SJCRH30 (cell line): Measurements from ENCODE around the gene FCMR. TPM values are rescaled to one million over a fixed set of nuclear protein-coding genes. Genes with fewer than 3 reads are reported as not detected.

Experiments
- DNase-seq, 2 experiments: peaks; one replicate each; pipeline ENCODE4 v3.0.0-alpha.2; 2015 to 2020
- H3K27ac ChIP-seq: fragments of 250-450 bp; sonication (Bioruptor Pico); 2 replicates; pipeline ENCODE4 v1.5.1; 2020; ENCODE audit warnings: mild to moderate bottlenecking, moderate library complexity
- H3K27me3 ChIP-seq: fragments of 250-450 bp; sonication (Bioruptor Pico); 2 replicates; pipeline ENCODE4 v1.5.1; 2020; ENCODE audit warnings: mild to moderate bottlenecking, moderate library complexity
- H3K36me3 ChIP-seq: fragments of 250-450 bp; sonication (Bioruptor Pico); 2 replicates; pipeline ENCODE4 v1.5.1; 2020; ENCODE audit warnings: mild to moderate bottlenecking, moderate library complexity
- H3K4me1 ChIP-seq: fragments of 250-450 bp; sonication (Bioruptor Pico); 2 replicates; pipeline ENCODE4 v1.5.1; 2020; ENCODE audit warnings: mild to moderate bottlenecking, moderate library complexity
- H3K4me3 ChIP-seq: fragments of 250-450 bp; sonication (Bioruptor Pico); 2 replicates; pipeline ENCODE4 v1.5.1; 2020; ENCODE audit warnings: mild to moderate bottlenecking, moderate library complexity
- H3K9me3 ChIP-seq: fragments of 250-450 bp; sonication (Bioruptor Pico); replicated peaks from 2 replicates; pipeline ENCODE4 v1.5.1; 2020; ENCODE audit warnings: mild to moderate bottlenecking, moderate library complexity
- total RNA-seq: library from RNA; depleted of rRNA; stranded (reverse); fragments of >200 nt; shearing (Covaris generic); gene quantifications from 2 replicates; pipeline ENCODE4 v1.2.3, GENCODE V29; 2014

FCMR gene
- total RNA-seq, 1 experiment from 2014 or later, result not detected

DNA sequence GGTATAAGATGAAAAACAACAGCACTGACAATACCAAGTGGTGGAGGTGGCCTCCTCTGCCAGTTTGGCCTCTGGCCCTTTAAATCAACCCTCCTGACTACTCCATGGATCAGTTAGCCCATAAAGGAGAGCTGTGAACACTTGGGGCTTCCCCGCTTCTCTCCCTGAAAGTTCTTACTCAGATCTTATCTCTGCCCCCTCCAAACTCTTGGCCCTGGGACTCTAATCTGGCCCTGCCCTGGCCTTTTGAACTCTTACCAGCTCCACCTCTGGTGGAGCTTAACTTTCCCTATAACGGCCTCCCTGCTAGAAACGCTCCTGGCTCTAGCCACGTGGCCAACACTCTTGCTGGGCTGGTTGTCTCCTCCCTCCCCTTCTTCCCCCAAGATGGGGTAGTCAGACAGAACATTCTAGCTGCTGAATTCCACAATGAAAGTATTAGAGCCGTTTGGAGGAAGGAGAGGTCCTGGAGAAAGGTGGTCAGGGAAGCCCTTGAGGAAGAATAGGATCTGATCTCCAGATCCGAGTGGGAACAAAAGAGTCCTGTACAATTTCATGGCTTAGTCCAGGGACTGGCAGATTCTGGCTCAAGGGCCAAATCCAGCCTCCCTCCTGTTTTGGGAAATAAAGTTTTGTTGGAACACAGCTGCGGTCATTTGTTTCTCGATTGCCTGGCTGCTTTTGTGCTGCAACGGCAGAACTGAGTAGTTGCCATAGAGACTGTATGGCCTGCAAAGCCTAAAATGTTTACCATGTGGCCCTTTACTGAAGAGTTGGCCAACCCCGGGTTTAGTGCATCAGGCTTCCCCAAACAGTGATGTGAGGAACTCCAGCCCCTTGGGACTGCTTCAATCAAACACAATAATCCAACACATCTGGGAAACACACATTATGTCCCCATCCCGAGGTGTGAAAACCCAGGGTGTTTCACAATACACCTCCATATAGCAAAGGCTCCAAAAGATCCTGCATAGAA, 34.0 kb upstream of the FCMR start:
- Histone ChIP-seq H3K27me3 (peaks cover 3% of the 10 kb centered on the region), H3K4me1 (no peaks in the 10 kb centered on the region; the same call in 1 of the 2 replicates), H3K9me3 (no peaks in the 10 kb centered on the region), H3K27ac (no peak overlapping the region), H3K36me3 (no peaks in the 10 kb centered on the region), H3K4me3 (no peak overlapping the region)
- no peak for DNase-seq

DNA sequence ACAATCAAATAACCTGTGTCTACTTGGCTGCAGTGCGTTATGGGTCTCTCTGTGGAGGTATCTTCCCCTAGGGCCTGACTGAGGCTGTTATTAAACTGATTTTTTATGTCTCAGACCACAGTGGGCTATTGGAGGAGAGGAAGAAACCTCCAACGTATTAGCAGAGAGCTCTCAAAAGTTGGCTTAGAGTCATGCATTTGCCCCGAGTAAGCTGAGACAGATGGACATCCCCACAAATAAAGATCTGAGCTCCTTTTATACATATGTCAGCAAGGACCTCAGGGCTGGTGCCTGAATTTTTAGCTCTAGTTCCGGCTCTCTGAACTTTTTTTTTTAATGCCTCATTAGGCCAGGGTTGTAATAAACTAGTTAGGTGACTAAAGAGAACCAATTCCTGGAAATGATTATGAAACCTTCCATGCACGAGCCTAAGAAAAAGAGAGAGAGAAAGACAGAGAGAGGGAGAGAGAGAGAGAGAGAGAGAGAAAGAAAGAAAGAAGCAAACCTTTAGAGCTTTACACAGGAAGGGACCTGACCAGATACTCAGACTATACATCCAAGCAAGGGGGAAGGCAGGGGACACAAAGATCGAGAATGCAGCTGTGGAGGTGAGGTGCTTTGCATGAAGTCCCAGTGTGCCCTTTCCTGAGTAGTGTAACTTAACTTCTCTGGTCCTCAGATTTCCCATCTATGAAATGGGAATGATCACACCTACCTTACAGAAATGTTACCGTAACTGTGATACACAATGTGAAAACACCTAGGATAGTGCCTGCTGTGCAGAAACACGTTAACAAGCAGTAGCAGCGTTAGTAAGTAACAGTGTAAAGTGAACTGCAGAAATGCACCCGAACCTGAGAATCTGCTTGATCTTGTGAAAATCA, 33.0 kb upstream of the FCMR start:
- H3K4me1 ChIP-seq, result no peaks in the 10 kb centered on the region; the same call in 1 of the 2 replicates
- peaks cover 2% of the 10 kb centered on the region; the same call in 1 of the 2 replicates for H3K9me3 ChIP-seq
- H3K27ac ChIP-seq, result no peak overlapping the region
- H3K36me3 ChIP-seq, result no peaks in the 10 kb centered on the region
- no peak overlapping the region for H3K4me3 ChIP-seq
- no peaks in the 10 kb centered on the region for H3K27me3 ChIP-seq
- no peak for DNase-seq

DNA sequence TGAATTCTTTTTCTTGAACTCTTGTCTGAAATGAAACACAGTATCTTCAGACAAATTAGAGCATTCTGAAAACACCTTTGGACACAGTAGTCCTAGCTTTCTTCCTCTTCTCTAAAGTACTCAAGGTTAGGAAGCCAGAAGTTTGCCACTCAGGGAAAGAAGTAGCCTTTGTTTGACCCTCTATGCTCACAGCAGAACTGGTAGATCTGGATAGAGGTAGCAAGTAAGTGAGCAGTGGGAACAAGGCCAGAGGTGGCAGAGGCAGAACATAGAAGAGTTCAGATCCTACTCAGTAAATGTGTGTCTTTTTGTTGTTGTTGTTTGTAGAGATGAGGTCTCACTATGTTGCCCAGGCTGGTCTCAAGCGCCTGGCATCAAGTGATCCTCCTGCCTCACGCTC, 31.9 kb upstream of the FCMR start:
- Histone ChIP-seq H3K4me3 (no peak overlapping the region), H3K4me1 (no peaks in the 10 kb centered on the region; the same call in 1 of the 2 replicates), H3K9me3 (peaks cover 5% of the 10 kb centered on the region; the same call in 1 of the 2 replicates), H3K36me3 (no peaks in the 10 kb centered on the region), H3K27me3 (no peaks in the 10 kb centered on the region), H3K27ac (no peak overlapping the region)
- DNase-seq, result no peak

DNA sequence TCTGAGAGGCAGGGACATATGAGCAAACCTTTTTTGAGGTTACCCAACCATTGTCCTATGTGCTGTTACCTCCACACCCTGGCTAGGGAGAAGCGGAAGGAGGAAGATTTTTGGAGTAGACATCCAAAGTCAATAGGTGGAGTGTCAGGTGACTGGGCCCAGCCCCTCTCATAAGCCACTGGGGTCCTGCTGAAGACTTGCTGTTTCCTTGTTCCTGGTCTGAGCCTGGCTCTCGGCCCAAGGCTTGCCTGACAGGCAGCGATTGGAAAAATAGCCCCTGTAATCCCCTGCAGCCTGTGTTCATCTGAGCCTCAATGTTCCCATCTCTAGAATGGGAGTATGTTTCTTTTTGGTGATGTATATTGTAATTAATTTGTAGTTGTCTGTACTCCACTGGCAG, 31.4 kb upstream of the FCMR start:
- H3K27me3 ChIP-seq, result no peaks in the 10 kb centered on the region
- DNase-seq, result no peak
- H3K36me3 ChIP-seq, result no peaks in the 10 kb centered on the region
- no peak overlapping the region for H3K4me3 ChIP-seq
- H3K9me3 ChIP-seq, result peaks cover 5% of the 10 kb centered on the region; the same call in 1 of the 2 replicates
- no peaks in the 10 kb centered on the region; the same call in 1 of the 2 replicates for H3K4me1 ChIP-seq
- no peak overlapping the region for H3K27ac ChIP-seq

DNA sequence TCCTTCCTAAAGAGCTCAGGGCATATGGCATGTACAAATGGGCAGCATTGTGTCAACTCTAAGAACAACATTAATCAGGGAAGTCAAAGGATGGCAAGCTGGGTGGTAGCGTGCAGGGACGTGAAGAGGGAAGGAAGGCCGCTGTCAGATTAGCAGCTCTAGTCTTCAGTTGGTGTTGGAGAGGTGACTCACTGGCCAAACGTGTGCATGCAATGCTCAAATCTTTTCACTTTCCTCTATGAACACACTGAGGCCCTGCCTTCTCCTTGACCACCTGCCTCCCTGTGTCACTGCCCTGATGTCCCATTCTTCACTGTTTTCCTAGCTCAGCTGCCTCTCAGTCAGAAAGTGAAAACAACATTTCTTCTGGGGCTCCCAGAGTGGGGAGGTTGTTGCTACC, 30.4 kb upstream of the FCMR start:
- no peaks in the 10 kb centered on the region; the same call in 1 of the 2 replicates for H3K4me1 ChIP-seq
- H3K27ac ChIP-seq, result no peak overlapping the region
- DNase-seq, result peak; percentile 39 to 51
- no peak overlapping the region for H3K4me3 ChIP-seq
- peaks cover 5% of the 10 kb centered on the region; the same call in 1 of the 2 replicates for H3K9me3 ChIP-seq
- H3K36me3 ChIP-seq, result no peaks in the 10 kb centered on the region
- H3K27me3 ChIP-seq, result no peaks in the 10 kb centered on the region

GRCh38 chr1:206951318-206952100, 29.8 kb upstream of the FCMR start:
- peaks cover 5% of the 10 kb centered on the region; the same call in 1 of the 2 replicates for H3K9me3 ChIP-seq

GRCh38 chr1:206949641-206950040, 27.9 kb upstream of the FCMR start:
- Histone ChIP-seq H3K36me3 (no peaks in the 10 kb centered on the region), H3K4me1 (no peaks in the 10 kb centered on the region; the same call in 1 of the 2 replicates), H3K4me3 (no peak overlapping the region), H3K27me3 (0 out of 2 replicates have a peak, but pooled peaks cover 10% of the 10 kb centered on the region), H3K9me3 (peaks cover 5% of the 10 kb centered on the region; the same call in 1 of the 2 replicates), H3K27ac (no peak overlapping the region)
- no peak for DNase-seq

More at GRCh38 chr1:206951318-206952100, 29.8 kb upstream of the FCMR start:
- DNase-seq, result no peak
- Histone ChIP-seq H3K4me1 (no peaks in the 10 kb centered on the region; the same call in 1 of the 2 replicates), H3K27me3 (0 out of 2 replicates have a peak, but pooled peaks cover 6% of the 10 kb centered on the region), H3K27ac (no peak overlapping the region), H3K36me3 (no peaks in the 10 kb centered on the region), H3K4me3 (no peak overlapping the region)

DNA sequence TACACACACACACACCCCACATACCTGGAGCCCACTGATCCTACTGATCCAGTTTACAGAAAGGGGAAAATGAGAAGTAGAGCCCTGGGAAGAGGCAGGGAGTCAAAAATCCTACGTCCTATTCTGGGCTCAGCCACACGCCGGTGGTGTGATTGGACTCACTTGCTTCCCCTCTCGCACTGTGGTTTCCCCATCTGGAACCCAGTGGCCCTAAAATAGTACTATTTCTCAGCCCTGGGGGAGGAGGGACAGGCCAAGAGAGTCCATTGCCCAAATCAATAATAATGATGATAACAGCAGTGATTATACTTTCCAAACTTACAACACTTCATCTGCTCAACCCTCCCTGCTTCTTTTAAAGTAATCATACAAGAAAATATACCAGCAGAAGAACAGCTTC, 27.5 kb upstream of the FCMR start:
- H3K4me1 ChIP-seq, result no peaks in the 10 kb centered on the region; the same call in 1 of the 2 replicates
- no peak for DNase-seq
- peaks cover 5% of the 10 kb centered on the region; the same call in 1 of the 2 replicates for H3K9me3 ChIP-seq

GRCh38 chr1:206947255-206947654, 25.5 kb upstream of the FCMR start:
- Histone ChIP-seq H3K4me1 (no peaks in the 10 kb centered on the region; the same call in 1 of the 2 replicates), H3K9me3 (peaks cover 5% of the 10 kb centered on the region; the same call in 1 of the 2 replicates), H3K4me3 (no peak overlapping the region), H3K27ac (no peak overlapping the region), H3K27me3 (peaks cover 14% of the 10 kb centered on the region; the same call in 1 of the 2 replicates), H3K36me3 (no peaks in the 10 kb centered on the region)
- no peak for DNase-seq

More for the DNA sequence above, 27.5 kb upstream of the FCMR start:
- H3K27me3 ChIP-seq, result 0 out of 2 replicates have a peak, but pooled peaks cover 10% of the 10 kb centered on the region
- H3K27ac ChIP-seq, result no peak overlapping the region
- no peaks in the 10 kb centered on the region for H3K36me3 ChIP-seq
- H3K4me3 ChIP-seq, result no peak overlapping the region

DNA sequence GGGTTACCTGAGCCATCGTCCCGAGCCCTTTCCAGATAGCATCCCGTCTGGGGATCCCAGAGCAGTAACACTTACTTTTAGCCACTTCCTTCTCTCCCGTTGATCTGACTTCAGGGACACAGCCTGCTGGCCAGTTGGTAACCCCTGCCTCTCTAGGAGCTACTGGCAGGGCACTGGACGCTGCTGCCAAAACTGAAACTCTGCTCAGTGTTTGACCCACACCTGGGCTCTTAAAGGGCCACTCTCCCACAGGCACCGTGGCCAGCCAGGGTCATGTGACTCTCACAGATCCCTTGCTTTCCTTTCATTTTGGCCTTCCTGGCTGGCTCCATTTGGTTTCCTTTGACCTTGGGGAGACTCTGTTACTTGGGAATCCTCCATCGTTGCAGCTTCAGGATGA, 24.5 kb upstream of the FCMR start, which contains the start of gene PIGR:
PIGR (minus strand) TSS at position 206 of the 400 bp plus-strand sequence. CDS start 5,935 bp downstream, outside the sequence.
- Histone ChIP-seq H3K27ac (no peak within 1 kb of the TSS), H3K36me3 (no peaks in the 10 kb centered on the region), H3K9me3 (peaks cover 5% of the 10 kb centered on the region; the same call in 1 of the 2 replicates), H3K27me3 (peaks cover 14% of the 10 kb centered on the region; the same call in 1 of the 2 replicates), H3K4me1 (no peaks in the 10 kb centered on the region), H3K4me3 (no peak within 1 kb of the TSS)
- DNase-seq, result no peak

DNA sequence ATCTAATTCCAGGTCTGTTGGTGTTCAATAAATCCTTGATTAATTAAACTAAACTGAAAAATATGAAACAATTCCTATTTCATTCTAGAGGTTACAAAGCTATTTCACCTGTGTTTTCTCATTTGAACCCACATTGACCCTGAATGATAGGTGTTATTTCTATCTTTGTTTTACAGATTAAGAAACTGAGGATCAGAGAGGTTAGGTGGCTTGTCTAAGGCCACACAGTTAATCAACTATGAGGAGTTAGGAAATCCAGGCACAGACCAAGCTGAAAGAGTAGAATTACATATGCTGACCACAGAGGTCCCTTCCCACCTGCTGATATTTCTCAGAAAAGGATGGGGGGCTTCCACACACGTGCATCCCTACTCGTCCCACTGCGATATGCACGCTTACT, 24.0 kb upstream of the FCMR start:
- Histone ChIP-seq H3K9me3 (peaks cover 5% of the 10 kb centered on the region; the same call in 1 of the 2 replicates), H3K27ac (no peak overlapping the region), H3K27me3 (peaks cover 14% of the 10 kb centered on the region; the same call in 1 of the 2 replicates), H3K36me3 (no peaks in the 10 kb centered on the region), H3K4me3 (no peak overlapping the region), H3K4me1 (no peaks in the 10 kb centered on the region)
- no peak for DNase-seq

- no peak for DNase-seq
- H3K27ac ChIP-seq, result no peak overlapping the region
- no peaks in the 10 kb centered on the region for H3K4me1 ChIP-seq
- no peaks in the 10 kb centered on the region for H3K36me3 ChIP-seq
- peaks cover 2% of the 10 kb centered on the region; the same call in 1 of the 2 replicates for H3K9me3 ChIP-seq
- H3K4me3 ChIP-seq, result no peak overlapping the region
- H3K27me3 ChIP-seq, result peaks cover 14% of the 10 kb centered on the region; the same call in 1 of the 2 replicates
Measured at GRCh38 chr1:206944703-206945102, 23.0 kb upstream of the FCMR start.

DNA sequence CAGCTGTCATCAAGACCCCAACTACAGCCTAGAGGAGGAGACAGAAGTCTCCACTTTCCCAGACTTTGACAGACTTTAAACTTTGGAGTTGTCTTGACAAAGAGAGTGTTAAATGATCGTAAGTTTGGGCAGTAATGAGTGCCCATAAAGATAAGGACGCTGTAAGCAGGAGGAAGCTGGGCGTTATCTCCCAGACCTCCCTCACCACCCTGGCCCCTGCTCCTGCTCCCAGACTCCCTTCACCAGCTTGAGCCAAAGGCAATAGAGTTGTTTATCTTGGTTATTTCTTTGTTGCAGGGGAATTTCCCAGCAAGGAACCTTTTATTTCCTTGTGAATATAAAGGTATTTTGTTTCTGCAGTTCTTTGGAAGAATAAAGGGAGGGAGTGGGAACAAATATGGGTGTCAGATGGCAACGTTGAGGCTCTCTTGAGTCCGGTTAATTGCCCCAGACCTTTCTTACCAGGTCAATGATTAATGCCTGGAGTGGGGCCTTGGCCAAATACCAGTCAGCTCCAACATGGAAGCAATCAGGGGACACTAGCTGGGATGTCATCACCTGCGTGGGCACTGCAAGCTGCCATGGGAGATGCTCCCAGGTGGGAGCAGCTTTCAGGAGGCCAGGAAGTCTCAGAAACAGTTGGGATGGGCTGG, 20.2 kb upstream of the FCMR start:
- H3K27ac ChIP-seq, result no peak overlapping the region
- no peaks in the 10 kb centered on the region for H3K9me3 ChIP-seq
- DNase-seq, result no peak
- no peak overlapping the region for H3K4me3 ChIP-seq
- H3K36me3 ChIP-seq, result no peaks in the 10 kb centered on the region
- peaks cover 15% of the 10 kb centered on the region for H3K27me3 ChIP-seq
- H3K4me1 ChIP-seq, result no peaks in the 10 kb centered on the region
